Keratinocyte (primary cell): Measurements from ENCODE around the gene GNB1L.

Experiments
- CTCF ChIP-seq, 3 experiments: IDR thresholded peaks in 1 of 3; conservative IDR thresholded peaks in 1 of 3; optimal IDR thresholded peaks in 1 of 3; 2 replicates in 2 of 3; 3 replicates in 1 of 3; pipeline versions ENCODE3 to v1.5.1; 2011; ENCODE audit warnings: low read length in 3 of 3, mild to moderate bottlenecking in 3 of 3, moderate library complexity in 2 of 3, control low read depth in 1 of 3, inconsistent platforms in 1 of 3; ENCODE audit not compliant: insufficient read depth in 2 of 3; ENCODE audit errors: extremely low read depth in 1 of 3
- EZH2 ChIP-seq: IDR thresholded peaks from one replicate; pipeline ENCODE4 v1.6.1; 2012; ENCODE audit warnings: inconsistent platforms, mild to moderate bottlenecking, low read length, moderate library complexity

GRCh38 chr22:19803736-19804267 is 50.9 kb downstream of the GNB1L start:
- TF ChIP-seq EZH2 (no peak), CTCF (optimal IDR thresholded peaks at IDR 0.05 in 1 of 3, IDR thresholded peaks at IDR 0.05 in 1 of 3, conservative IDR thresholded peaks at IDR 0.05 in 1 of 3; ENCODE audit: extremely low read depth in 1 of 3, insufficient read depth in 2 of 3, low read length in 3 of 3) (no peak)
